GM12878 (cell line): ENCODE data around the gene MUC5AC. TPM values are rescaled to one million over a fixed set of nuclear protein-coding genes. Genes with fewer than 3 reads are reported as not detected.

ENCODE experiments used
- ATAC-seq: fragments of 200-7000 bp; cut with Tn5 transposase; 3 replicates; pipeline ENCODE4 v1.9.1; 2020; ENCODE audit warnings: mild to moderate bottlenecking, moderate library complexity
- BruUV-seq: library from RNA; stranded (reverse); fragments of 400-500 nt; replicated peaks from 2 replicates; lab custom pipeline; 2021; lab: Mats Ljungman, UMichigan
- CTCF ChIA-PET: fragments of 300-600 bp; sonication (Branson Sonifier 250); formaldehyde crosslinking; extraction: SDS; loops from one replicate; lab custom pipeline; 2021; ENCODE audit warnings: inconsistent platforms; lab: Yijun Ruan, JAX
- POLR2A ChIA-PET: fragments of 350-600 bp; formaldehyde crosslinking; extraction: SDS; loops from one replicate; lab custom pipeline; 2021; ENCODE audit warnings: inconsistent platforms; lab: Charles Lee
- RAD21 ChIA-PET: fragments of 300-600 bp; sonication (Branson Sonifier 250); formaldehyde crosslinking; loops from one replicate; lab custom pipeline; 2023; ENCODE audit warnings: antibody characterized with exemption; ENCODE audit not compliant: unreplicated experiment; lab: Charles Lee
- SMC1A ChIA-PET: fragments of 300-600 bp; sonication (Branson Sonifier 250); formaldehyde crosslinking; loops from one replicate; lab custom pipeline; 2023; ENCODE audit not compliant: unreplicated experiment, uncharacterized antibody; lab: Charles Lee
- DNase-seq: peaks from one replicate; pipeline ENCODE4 v3.0.0-alpha.2; 2011; ENCODE audit warnings: low read depth, low spot score
- FAIRE-seq: peaks from 3 replicates; lab custom pipeline; 2011; peaks lifted over from hg19 to GRCh38; lab: Jason Lieb, UNC
- H2AFZ ChIP-seq: 2 replicates; pipeline ENCODE4 v1.6.0; 2011; ENCODE audit warnings: low read depth, low read length, control low read depth; ENCODE audit not compliant: control insufficient read depth
- H3K27ac ChIP-seq: 2 replicates; pipeline ENCODE4 v1.5.1; 2011; ENCODE audit warnings: control low read depth; ENCODE audit not compliant: control insufficient read depth, insufficient read depth
- H3K27me3 ChIP-seq, 2 experiments: replicated peaks in 1 of 2; 2 replicates each; pipeline versions ENCODE4 v1.6.0 to v1.6.1; 2011; ENCODE audit warnings: low read length in 1 of 2; ENCODE audit not compliant: control insufficient read depth in 2 of 2, insufficient read depth in 2 of 2
- H3K36me3 ChIP-seq, 2 experiments: 2 replicates each; pipeline ENCODE4 v1.5.1; 2011; ENCODE audit warnings: low read length in 1 of 2; ENCODE audit not compliant: control insufficient read depth in 2 of 2, insufficient read depth in 2 of 2
- H3K4me1 ChIP-seq: 2 replicates; pipeline ENCODE4 v1.6.1; 2011; ENCODE audit warnings: mild to moderate bottlenecking, low read length, moderate library complexity, mixed read lengths; ENCODE audit not compliant: control insufficient read depth, insufficient read depth
- H3K4me2 ChIP-seq: 2 replicates; pipeline ENCODE4 v1.6.0; 2011; ENCODE audit warnings: control low read depth; ENCODE audit not compliant: control insufficient read depth, insufficient read depth
- H3K4me3 ChIP-seq: fragments of 200-600 bp; sonication (generic); 2 replicates; pipeline ENCODE4 v1.5.1; 2016
- H3K79me2 ChIP-seq: 2 replicates; pipeline ENCODE4 v1.6.0; 2011; ENCODE audit warnings: low read length; ENCODE audit not compliant: control insufficient read depth, insufficient read depth
- H3K9ac ChIP-seq: 2 replicates; pipeline ENCODE4 v1.8.0; 2011; ENCODE audit warnings: low read length, control low read depth, mixed read lengths; ENCODE audit not compliant: control insufficient read depth, insufficient read depth
- H3K9me3 ChIP-seq: replicated peaks from 3 replicates; pipeline ENCODE4 v1.5.1; 2011; ENCODE audit warnings: mild to moderate bottlenecking, low read length; ENCODE audit not compliant: control insufficient read depth, insufficient read depth
- H4K20me1 ChIP-seq: 2 replicates; pipeline ENCODE4 v1.6.0; 2011; ENCODE audit not compliant: control insufficient read depth, insufficient read depth
- CEBPB ChIP-seq, 2 experiments: fragments of 150-350 bp in 1 of 2; IDR thresholded peaks; 2 replicates each; pipeline ENCODE4 v1.6.1; 2012 to 2014; ENCODE audit warnings: low read depth in 2 of 2, low read length in 2 of 2, borderline replicate concordance in 1 of 2, inconsistent platforms in 1 of 2
- EP300 ChIP-seq, 2 experiments: fragments of 150-350 bp in 1 of 2; IDR thresholded peaks; 2 replicates each; pipeline ENCODE4 v1.6.1; 2011 to 2012; ENCODE audit warnings: low read depth in 2 of 2, low read length in 2 of 2, borderline replicate concordance in 1 of 2, improper control_type of control experiment in 1 of 2, inconsistent platforms in 1 of 2; ENCODE audit not compliant: control insufficient read depth in 1 of 2
- GABPA ChIP-seq: IDR thresholded peaks from 2 replicates; pipeline ENCODE4 v1.6.1; 2014; ENCODE audit warnings: antibody characterized with exemption, low read depth, mild to moderate bottlenecking, inconsistent platforms
- GATAD2B ChIP-seq: fragments of 450-650 bp; conservative IDR thresholded peaks from 2 replicates; pipeline ENCODE4 v1.6.1; 2017; ENCODE audit warnings: low read depth, mild to moderate bottlenecking, moderate library complexity
- HDAC6 ChIP-seq: fragments of 200-600 bp; sonication (generic); IDR thresholded peaks from one replicate; pipeline ENCODE4 v1.8.0; 2017; ENCODE audit warnings: antibody characterized with exemption; ENCODE audit not compliant: unreplicated experiment
- IKZF2 ChIP-seq, 2 experiments: fragments of 450-650 bp; IDR thresholded peaks; 2 replicates each; pipeline ENCODE4 v1.6.1; 2017; ENCODE audit warnings: mild to moderate bottlenecking in 2 of 2, moderate library complexity in 2 of 2
- LARP7 ChIP-seq: fragments of 450-650 bp; IDR thresholded peaks from 2 replicates; pipeline ENCODE4 v1.6.1; 2017; ENCODE audit warnings: mild to moderate bottlenecking
- MXI1 ChIP-seq: fragments of 150-350 bp; IDR thresholded peaks from 2 replicates; pipeline ENCODE4 v1.6.1; 2011; ENCODE audit warnings: low read depth, mild to moderate bottlenecking, inconsistent platforms, low read length, improper control_type of control experiment
- MYC ChIP-seq: IDR thresholded peaks from 2 replicates; pipeline ENCODE4 v1.6.1; 2011; ENCODE audit warnings: mild to moderate bottlenecking, low read length, moderate library complexity, inconsistent platforms; ENCODE audit not compliant: insufficient read depth, insufficient replicate concordance, insufficient read length, severe bottlenecking
- RUNX3 ChIP-seq: IDR thresholded peaks from 2 replicates; pipeline ENCODE4 v1.6.1; 2012; ENCODE audit warnings: low read length, inconsistent platforms
- TCF12 ChIP-seq: IDR thresholded peaks from 2 replicates; pipeline ENCODE4 v1.6.1; 2011; ENCODE audit warnings: low read depth, mild to moderate bottlenecking, low read length
- TCF7 ChIP-seq: IDR thresholded peaks from 2 replicates; pipeline ENCODE4 v1.6.1; 2014; ENCODE audit warnings: antibody characterized with exemption, borderline replicate concordance
- ZBED1 ChIP-seq: IDR thresholded peaks from 2 replicates; pipeline ENCODE4 v1.6.1; 2016; ENCODE audit warnings: borderline replicate concordance
- ZNF384 ChIP-seq: IDR thresholded peaks from 2 replicates; pipeline ENCODE4 v1.6.1; 2012; ENCODE audit warnings: low read depth, mild to moderate bottlenecking, low read length, improper control_type of control experiment, borderline replicate concordance
- WGBS: methylation state at CpG from one replicate; pipeline ENCODE4 v1.1.6; 2016; ENCODE audit warnings: low lambda C conversion rate; ENCODE audit not compliant: insufficient replicate concordance, insufficient coverage; ENCODE audit errors: missing lambda C conversion rate; 5-methylcytosine and 5-hydroxymethylcytosine counted together
- in situ Hi-C: fragments of 300-500 bp; cut with MboI; formaldehyde crosslinking; loops from 9 replicates; pipeline ENCODE4 v1.14.3; 2018; ENCODE audit warnings: mixed read lengths
- intact Hi-C: fragments of 100-400 bp; cut with micrococcal nuclease; formaldehyde crosslinking; loops from one replicate; pipeline ENCODE4 v1.14.2; 2022; ENCODE audit not compliant: unreplicated experiment
- polyA plus RNA-seq, 11 experiments: library from polyadenylated mRNA; depleted of rRNA in 4 of 11; unstranded in 6 of 11; stranded (reverse) in 5 of 11; fragments of >200 nt; fragmentation: Nextera tagmentation in 4 of 11; fragmentation: Illumina TruSeq in 1 of 11; extraction: Ambion mirVana in 4 of 11; extraction: Trizol in 1 of 11; gene quantifications; 1 replicate in 1 of 11; 2 replicates in 10 of 11; pipeline versions ENCODE4 v1.2.1 to v1.2.3, GENCODE V29; 2011 to 2016; ENCODE audit warnings: inconsistent platforms in 2 of 11, missing spikeins in 2 of 11, low read depth in 1 of 11
- total RNA-seq, 4 experiments: library from RNA; depleted of rRNA in 3 of 4; stranded (reverse); fragments of >200 nt in 3 of 4; fragmentation: Illumina TruSeq in 1 of 4; extraction: Trizol in 1 of 4; gene quantifications; 2 replicates each; pipeline versions ENCODE4 v1.2.1 to v1.2.3, GENCODE V29; 2013 to 2021
- TF ChIP-seq, protein P1 (sequence below): IDR thresholded peaks from 2 replicates; pipeline ENCODE4 v1.6.1; 2011; ENCODE audit warnings: low read depth, low read length, improper control_type of control experiment, borderline replicate concordance

The MUC5AC gene
- total and polyA plus RNA-seq, 10 of the 15 experiments (the other 5 are each of a cell fraction or from before 2014, with no cell fraction given) = under 0.01 to 0.01 TPM; not detected in 8

DNA sequence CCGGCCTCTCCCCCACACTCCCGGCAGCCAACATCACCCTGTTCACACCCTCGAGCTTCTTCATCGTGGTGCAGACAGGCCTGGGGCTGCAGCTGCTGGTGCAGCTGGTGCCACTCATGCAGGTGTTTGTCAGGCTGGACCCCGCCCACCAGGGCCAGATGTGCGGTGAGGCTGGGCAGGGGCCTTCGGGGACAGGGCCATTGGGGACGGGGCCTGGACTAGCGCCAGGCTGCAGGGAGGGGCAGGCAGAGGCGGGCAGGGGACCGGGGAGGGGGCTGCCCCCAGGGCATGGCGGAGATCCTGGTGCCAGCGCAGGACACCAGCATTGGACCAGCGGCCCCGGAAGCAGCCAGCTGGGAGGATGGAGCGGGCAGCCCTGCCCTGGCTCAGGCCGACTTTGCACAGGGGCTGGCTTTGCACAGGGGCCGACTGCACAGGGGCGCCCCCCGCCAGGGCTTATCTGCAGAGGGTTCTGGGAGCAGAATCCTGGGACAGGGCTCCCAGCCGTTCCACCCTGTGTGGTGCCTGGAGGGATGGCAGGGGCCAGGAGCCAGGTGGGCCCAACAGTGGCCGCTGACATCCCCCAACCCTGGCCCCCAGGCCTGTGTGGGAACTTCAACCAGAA is 73.8 kb downstream of the MUC5AC start:
- H3K4me2 ChIP-seq = no peak overlapping the region
- H3K36me3 ChIP-seq = no peaks in the 10 kb centered on the region
- H3K27ac ChIP-seq = no peak overlapping the region
- 29% methylated on average over 21 of the region's 22 CpGs for WGBS
- CTCF ChIA-PET = no interaction called here
- H3K4me1 ChIP-seq = no peaks in the 10 kb centered on the region
- no peaks in the 10 kb centered on the region for H3K27me3 ChIP-seq
- no peak overlapping the region for H3K4me3 ChIP-seq
- no peak overlapping the region for H2AFZ ChIP-seq
- intact Hi-C loops (no loop called here), in situ Hi-C loops (no loop called here)
- no peaks in the 10 kb centered on the region for H4K20me1 ChIP-seq
- no peaks in the 10 kb centered on the region for H3K9me3 ChIP-seq
- no peak overlapping the region for H3K9ac ChIP-seq
- no TSS peak for BruUV-seq
- ATAC-seq = no peak
- TF ChIP-seq GABPA (no peak), IKZF2 (IDR thresholded peaks at IDR 0.05) (no peak), TCF7 (no peak), TCF12 (no peak), GATAD2B (no peak), ZBED1 (no peak), ZNF384 (no peak), LARP7 (no peak), EP300 (IDR thresholded peaks at IDR 0.05; ENCODE audit: borderline replicate concordance in 1 of 2, control insufficient read depth in 1 of 2, low read depth in 2 of 2, low read length in 2 of 2) (no peak), RUNX3 (no peak), MXI1 (no peak), MYC (no peak), CEBPB (IDR thresholded peaks at IDR 0.05; ENCODE audit: borderline replicate concordance in 1 of 2, low read depth in 2 of 2, low read length in 2 of 2) (no peak), HDAC6 (no peak)
- TF ChIP-seq, protein P1, sequence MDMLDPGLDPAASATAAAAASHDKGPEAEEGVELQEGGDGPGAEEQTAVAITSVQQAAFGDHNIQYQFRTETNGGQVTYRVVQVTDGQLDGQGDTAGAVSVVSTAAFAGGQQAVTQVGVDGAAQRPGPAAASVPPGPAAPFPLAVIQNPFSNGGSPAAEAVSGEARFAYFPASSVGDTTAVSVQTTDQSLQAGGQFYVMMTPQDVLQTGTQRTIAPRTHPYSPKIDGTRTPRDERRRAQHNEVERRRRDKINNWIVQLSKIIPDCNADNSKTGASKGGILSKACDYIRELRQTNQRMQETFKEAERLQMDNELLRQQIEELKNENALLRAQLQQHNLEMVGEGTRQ = no peak
- H3K79me2 ChIP-seq = no peaks in the 10 kb centered on the region
- POLR2A ChIA-PET = no interaction called here
- DNase-seq = no peak
- RAD21 ChIA-PET = no interaction called here
- SMC1A ChIA-PET = no interaction called here
- FAIRE-seq = no peak
